Fibroblast of mammary gland (primary cell): ENCODE data around the gene SLBP.
A peak's percentile ranks its signal among the peaks of the same experiment; 100 is the strongest.

Source experiments
- DNase-seq: peaks from one replicate; pipeline ENCODE4 v3.0.0-alpha.2; 2010; ENCODE audit warnings: low read depth
- H3K4me3 ChIP-seq: 2 replicates; pipeline ENCODE4 v1.5.1; 2011; ENCODE audit warnings: low read depth, mild to moderate bottlenecking, low read length, moderate library complexity; ENCODE audit not compliant: control insufficient read depth
- TF ChIP-seq, protein P1 (sequence below): conservative IDR thresholded peaks from 2 replicates; pipeline ENCODE4 v1.5.1; 2011; ENCODE audit warnings: low read depth, low read length, inconsistent platforms; ENCODE audit not compliant: control insufficient read depth, insufficient read depth

The SLBP gene

DNA sequence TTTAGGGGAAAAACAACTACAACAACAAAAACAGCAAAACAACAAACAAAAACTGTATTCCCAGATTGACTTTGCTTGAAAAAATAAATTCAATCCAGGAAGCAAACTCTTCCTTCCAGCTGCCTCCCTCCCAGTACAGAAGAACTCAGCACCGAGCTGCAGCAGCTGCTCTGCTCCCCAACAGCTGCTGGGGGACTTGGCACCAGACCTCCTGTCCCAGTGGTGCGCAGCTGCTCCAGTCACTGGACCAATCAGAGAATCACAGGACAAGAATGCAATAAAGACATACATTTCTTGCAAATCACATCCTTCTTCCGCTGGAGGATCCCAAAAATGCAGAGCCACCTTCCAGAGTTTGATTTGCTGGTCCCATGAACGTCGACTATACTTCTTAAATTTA, 16.2 kb downstream of the SLBP start:
- no peak overlapping the region for H3K4me3 ChIP-seq
- TF ChIP-seq, protein P1, sequence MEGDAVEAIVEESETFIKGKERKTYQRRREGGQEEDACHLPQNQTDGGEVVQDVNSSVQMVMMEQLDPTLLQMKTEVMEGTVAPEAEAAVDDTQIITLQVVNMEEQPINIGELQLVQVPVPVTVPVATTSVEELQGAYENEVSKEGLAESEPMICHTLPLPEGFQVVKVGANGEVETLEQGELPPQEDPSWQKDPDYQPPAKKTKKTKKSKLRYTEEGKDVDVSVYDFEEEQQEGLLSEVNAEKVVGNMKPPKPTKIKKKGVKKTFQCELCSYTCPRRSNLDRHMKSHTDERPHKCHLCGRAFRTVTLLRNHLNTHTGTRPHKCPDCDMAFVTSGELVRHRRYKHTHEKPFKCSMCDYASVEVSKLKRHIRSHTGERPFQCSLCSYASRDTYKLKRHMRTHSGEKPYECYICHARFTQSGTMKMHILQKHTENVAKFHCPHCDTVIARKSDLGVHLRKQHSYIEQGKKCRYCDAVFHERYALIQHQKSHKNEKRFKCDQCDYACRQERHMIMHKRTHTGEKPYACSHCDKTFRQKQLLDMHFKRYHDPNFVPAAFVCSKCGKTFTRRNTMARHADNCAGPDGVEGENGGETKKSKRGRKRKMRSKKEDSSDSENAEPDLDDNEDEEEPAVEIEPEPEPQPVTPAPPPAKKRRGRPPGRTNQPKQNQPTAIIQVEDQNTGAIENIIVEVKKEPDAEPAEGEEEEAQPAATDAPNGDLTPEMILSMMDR, result no peak
- DNase-seq, result no peak

DNA sequence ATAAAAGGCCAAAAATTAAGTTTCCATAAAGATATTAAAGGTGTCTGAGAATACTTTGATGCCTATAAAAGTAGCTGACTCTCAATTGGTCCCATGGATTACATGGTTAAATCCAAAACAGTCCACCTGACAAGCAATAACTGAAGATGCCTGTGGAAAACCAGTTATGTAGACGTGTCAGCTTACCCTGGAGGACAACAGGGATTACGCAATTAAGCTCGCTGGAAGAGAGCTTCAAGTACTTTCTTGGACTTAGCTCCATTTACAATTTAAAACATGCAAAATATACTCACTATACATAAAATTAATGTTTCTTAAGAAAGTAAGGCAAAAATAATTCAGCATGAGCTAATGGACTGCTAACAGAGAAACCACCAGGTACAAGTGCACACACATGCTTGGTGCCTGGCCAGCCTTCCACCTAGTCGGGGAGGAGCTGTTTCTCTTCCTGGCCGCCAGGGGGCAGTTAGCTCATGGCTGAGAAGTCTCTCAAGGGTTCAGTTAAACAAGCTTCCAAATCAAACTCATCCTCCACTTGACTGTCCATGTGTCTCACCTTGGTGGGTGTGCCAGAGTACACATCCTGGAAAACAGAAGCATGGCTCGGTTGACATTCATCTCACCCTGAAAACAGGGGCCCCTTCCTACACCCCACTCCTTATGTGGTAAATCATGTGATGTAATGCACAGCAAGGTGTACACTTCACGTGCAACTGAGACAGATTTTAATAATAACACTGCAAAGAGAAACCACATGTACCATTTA, 18.8 kb downstream of the SLBP start:
- TF ChIP-seq, protein P1, result peak; percentile 94
- peak; percentile 72 for DNase-seq
- no peak overlapping the region for H3K4me3 ChIP-seq

DNA sequence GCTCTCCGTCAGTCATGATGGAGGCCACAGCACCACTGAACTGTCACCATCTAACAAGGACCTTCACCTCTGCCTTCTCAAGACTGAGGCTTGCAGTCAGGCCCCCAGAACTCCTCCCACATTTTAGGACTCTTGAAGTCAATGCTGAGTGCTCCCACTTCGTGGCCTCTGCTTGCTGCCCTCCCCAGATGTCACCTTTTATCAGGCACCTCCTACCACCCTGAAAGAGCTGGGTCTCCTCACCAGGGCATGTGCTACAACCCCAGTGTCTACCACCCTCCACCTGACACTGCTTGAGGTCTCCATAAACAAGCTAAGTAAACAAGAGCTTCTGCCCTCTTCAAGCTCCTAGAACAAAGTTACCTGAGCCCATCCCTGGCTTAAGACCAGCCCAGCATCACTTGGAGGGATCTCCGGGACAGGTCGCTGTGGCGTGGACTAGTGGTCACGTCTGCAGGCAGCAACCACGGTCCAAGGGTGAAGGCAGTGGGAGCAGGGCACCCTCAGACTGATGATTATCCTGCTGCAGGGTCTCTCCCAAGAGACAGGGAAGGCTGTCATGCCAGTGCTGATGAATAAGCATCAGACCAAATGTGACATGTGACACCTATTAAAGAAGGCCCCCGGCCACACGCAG, 20.3 kb downstream of the SLBP start:
- no peak overlapping the region for H3K4me3 ChIP-seq
- DNase-seq, result no peak
- TF ChIP-seq, protein P1, result no peak

DNA sequence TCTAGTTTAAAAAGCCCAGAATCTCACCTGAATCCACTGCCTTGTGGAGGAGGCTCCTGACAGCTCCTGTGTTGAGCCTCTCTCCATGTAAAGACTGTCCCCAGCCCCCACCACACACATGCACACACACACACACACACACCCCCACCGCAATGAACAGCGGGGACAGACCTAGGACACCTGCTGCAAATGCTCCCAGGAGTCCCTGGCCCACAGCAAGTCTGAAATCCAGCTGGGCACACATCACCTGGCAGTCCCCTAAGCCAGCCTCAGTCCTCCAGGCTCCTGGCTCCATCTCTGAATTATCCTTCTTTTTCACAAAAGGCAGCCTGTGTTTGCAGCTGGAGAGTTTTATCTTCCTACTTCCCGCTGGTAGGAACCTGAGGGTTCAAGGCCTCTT, 21.4 kb downstream of the SLBP start:
- DNase-seq, result no peak
- no peak overlapping the region for H3K4me3 ChIP-seq
- TF ChIP-seq, protein P1, result no peak

DNA sequence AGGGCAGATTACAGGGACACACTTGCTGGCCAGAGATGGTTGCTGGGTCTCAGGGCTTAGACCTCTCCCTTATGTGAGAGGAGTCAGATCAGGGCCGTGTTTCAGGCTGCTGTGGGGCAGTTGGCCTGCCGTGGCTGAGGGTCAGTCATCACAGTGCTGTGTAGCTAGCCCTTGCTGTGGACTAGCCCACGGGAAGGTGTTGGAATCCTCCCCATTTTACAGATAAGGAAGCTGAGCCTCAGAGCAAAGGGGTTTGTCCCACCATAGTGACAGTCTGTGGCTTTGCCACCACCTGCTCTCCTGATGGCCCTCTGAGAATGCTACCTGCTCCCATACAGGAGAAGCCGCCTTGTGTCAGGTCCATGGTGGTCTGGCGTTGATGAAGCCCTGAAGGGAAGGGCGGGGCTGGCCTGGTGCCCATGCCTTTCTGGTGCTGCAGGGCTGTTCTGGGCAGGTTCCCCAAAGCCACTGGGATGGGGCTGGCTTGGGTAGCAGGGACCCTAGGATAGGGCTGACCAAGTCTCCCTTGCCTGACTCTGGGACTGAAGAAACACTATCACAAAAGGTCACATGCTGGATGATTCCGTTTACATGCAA, 25.6 kb downstream of the SLBP start:
- TF ChIP-seq, protein P1, result no peak
- H3K4me3 ChIP-seq, result no peak overlapping the region
- no peak for DNase-seq

DNA sequence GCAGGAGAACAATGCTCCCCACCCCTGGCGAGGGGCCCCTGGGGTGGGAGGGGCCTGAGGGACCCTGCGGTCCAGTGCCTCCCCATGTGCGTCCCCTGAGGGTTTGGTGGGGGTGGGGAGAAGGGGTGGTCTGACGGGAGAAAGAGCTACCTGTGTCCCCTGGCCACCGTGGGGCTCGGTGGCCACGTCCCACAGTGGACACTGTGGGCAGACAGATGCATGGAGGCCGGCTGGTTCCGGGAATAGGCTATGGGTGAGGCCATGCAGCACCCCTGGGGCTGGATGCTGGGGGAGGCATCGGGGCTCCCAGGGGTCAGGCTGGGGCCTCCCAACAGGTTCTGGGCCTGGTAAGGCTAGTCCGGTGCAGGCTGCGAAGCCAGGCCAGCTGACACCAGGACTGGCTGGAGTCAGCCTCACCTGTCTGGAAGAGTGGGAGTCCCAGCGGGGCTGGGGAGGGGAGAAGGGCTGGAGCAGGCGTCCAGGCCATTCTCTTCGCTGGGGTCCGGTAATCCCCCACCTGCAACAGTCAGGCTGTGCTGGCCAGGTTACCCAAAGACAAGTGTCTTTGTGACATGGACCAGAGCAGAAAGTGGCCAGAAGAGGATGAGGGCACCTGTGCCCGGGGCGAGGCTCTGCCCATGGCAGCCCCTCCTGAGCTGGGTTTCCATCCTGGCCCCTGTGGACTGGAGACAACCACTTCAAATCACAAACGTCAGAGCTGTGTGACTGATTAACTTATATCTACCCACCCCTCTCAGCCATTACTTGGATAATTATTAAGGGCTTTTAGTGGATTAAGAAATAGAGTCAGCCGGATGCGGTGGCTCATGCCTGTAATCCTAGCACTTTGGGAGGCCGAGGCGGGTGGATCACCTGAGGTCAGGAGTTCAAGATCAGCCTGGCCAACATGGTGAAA, 26.6 kb downstream of the SLBP start:
- H3K4me3 ChIP-seq, result no peak overlapping the region
- no peak for DNase-seq
- TF ChIP-seq, protein P1, result no peak
